ENCODE measurements around the gene JUN.

The JUN gene

DNA sequence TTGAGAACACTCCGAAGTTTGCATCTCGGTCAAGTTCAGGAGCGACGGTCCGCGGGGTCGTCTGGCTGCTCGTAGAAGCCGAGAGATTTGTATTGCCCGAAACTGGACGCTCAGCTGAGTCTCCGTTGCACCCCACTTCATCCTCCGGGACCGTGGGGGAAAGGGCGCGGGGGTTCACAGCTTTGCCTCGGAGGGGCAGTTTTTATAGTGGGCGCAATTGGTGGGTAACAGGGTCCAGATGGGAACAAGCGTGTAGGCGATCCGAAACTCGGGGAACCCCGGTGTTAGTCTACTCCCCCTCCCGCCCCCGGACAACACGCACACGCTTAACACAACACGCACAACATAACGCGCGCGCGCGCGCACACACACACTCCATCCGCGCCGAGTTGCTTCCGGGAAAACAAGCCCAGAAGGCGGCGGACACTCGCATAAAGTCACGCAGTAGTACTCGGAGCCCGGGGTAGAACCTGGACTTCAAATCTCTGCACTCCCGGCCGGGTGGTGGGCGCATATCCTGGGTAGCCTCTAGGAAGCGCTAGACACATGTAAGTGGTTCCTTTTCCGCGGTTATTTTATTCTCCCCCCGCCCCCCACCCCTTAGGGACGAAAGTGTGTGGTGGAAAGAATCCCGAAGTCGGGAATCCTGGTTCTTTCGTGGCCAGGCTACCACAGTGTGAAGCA, 1.1 kb upstream of the JUN start:
- DNase-seq (ENCODE audit: low read depth in 3 of 3), result peak; percentile 44 to 72 (median 58)

- DNase-seq (ENCODE audit: low read depth in 3 of 3), result peak; percentile 7 to 41 (median 8)
Observed at GRCh38 chr1:58783090-58783992, 506 bp downstream of the JUN start.

- peak; percentile 6 to 63 (median 27) for DNase-seq (ENCODE audit: low read depth in 3 of 3)
Observed at GRCh38 chr1:58782178-58783089, 1.4 kb downstream of the JUN start.

DNA sequence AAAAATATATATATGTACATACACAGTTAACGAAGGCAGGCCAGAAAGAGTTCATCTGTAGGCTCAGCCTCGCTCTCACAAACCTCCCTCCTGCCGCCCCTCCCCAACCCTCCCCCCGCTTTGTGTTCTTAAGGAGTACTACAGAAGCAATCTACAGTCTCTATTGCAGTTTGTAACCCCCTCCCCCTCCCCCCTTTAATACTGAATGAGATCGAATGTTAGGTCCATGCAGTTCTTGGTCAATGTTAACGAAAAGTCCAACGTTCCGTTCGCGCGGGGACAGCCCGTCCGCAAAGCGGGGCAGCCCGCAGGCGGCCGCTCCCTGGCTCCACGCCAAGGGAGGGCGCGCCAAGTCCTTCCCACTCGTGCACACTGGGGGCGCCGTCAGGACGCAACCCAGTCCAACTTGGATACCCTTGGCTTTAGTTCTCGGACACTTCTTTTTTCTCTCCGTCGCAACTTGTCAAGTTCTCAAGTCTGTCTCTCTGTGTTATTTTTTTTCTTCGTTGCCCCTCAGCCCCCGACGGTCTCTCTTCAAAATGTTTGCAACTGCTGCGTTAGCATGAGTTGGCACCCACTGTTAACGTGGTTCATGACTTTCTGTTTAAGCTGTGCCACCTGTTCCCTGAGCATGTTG, 2.2 kb downstream of the JUN start:
- DNase-seq (ENCODE audit: low read depth in 3 of 3), result peak in 2 of 3 experiments; percentile 12 to 24

GRCh38 chr1:58780836-58781452, 2.9 kb downstream of the JUN start:
- no peak for DNase-seq (ENCODE audit: low read depth in 3 of 3)

GRCh38 chr1:58780411-58780810, 3.4 kb downstream of the JUN start:
- DNase-seq (ENCODE audit: low read depth in 3 of 3), result no peak

GRCh38 chr1:58779801-58780382, 4.0 kb downstream of the JUN start:
- DNase-seq (ENCODE audit: low read depth in 3 of 3), result no peak

GRCh38 chr1:58779059-58779754, 4.6 kb downstream of the JUN start:
- DNase-seq (ENCODE audit: low read depth in 3 of 3), result no peak

DNA sequence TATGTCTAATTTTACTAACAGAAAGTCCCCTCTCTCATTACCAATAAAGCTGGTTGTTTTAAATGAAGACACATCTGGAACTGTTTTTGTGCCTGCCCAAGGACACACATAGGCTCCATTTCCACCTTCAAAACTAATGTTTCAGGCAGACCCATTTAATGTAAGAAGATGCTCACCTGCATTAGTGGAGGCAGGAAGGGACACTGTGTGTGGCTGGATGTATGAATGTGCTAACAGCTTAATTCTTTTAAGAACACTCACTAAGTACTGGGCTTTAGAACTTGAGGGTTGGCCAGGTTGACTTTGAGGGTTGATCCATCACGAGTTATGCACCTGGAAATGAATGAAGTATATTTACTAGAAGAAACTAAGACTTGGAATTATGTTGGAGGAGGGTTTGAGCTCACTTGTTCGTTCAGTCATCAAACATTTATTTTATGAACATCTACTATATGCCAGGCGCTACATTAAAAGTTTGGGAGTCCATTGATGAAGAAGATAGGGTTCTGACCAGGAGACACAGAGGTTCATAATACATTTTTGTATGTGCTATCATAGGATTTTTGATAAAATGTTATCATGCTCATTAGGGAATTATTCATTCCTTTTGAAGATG, 5.4 kb downstream of the JUN start:
- no peak for DNase-seq (ENCODE audit: low read depth in 3 of 3)

DNA sequence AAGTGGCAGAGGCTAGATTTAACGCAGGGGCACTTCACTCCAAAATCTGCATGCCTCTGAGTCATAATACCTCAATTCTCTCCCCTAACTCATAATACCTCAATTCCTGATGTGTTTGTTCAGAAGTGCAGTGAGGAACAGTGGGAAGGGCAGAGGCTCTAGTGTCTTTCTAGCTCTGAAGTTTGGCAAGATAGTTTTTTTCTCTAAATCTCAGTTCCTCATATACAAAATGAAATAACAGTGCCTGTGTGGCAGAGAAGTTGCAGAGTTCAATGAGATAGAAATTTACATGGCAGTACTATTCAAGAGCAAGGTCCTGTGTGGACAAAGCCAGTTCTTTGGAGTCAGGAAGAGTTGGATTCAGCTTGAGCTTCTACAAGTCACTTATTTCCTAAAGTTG, 9.8 kb downstream of the JUN start:
- no peak for DNase-seq (ENCODE audit: low read depth in 3 of 3)

DNA sequence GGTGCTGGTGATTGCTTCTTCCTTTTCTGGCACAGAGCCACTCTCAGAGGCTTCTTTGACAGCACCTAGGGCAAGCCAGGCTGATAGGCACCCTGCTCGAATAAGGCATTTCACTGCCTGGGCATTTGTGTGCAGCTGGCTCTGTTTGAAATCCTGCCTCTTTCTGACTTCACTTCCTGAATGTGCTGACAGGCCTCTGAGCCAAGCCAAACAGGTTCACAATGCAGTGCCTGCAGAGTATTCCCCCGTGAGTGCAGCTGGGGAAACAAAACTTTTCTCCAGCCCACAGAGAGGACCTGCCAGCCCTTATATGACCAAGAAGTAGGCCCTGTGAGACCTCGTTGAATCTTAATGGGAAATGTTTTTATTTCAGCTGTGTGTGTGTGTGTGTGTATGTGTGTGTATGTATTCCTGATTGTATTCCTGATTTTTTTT, 10.4 kb downstream of the JUN start:
- DNase-seq (ENCODE audit: low read depth in 3 of 3), result no peak

GRCh38 chr1:58769809-58770320, 14.0 kb downstream of the JUN start:
- no peak for DNase-seq (ENCODE audit: low read depth in 3 of 3)

- peak in 2 of 3 experiments; percentile 4 to 35 for DNase-seq (ENCODE audit: low read depth in 3 of 3)
Observed at GRCh38 chr1:58768971-58769808, 14.7 kb downstream of the JUN start.

GRCh38 chr1:58768191-58768731, 15.6 kb downstream of the JUN start:
- DNase-seq (ENCODE audit: low read depth in 3 of 3), result no peak

- DNase-seq (ENCODE audit: low read depth in 3 of 3), result no peak
Observed at GRCh38 chr1:58767143-58767542, 16.7 kb downstream of the JUN start.

DNA sequence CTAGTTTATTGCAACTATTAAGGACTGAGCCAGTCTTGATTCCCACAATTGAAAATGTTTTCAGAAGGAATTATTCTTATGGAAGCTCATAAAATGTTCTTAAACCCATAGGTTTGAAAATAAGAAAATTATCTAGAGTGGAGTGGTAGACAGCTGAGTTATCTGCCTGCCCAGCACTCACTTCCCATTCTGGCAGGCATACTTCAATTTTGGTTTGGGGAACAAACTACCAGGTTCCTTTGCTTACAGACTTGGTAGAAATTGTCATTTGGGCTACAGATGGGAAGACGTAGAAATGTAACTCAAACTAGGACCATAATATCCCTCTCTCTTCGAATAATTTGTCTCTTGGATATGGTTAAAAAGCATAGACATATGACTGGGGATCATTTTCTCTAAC, 18.4 kb downstream of the JUN start:
- no peak for DNase-seq (ENCODE audit: low read depth in 3 of 3)

GRCh38 chr1:58765006-58765405, 18.8 kb downstream of the JUN start:
- DNase-seq (ENCODE audit: low read depth in 3 of 3), result no peak
